Thyroid gland (tissue), 4 donors: ENCODE data around the gene MFGE8.

ENCODE experiments used
- CTCF ChIP-seq, 6 experiments: fragments of 200-600 bp in 3 of 6; fragments of 450-650 bp in 3 of 6; sonication (generic) in 3 of 6; IDR thresholded peaks; one replicate each; pipeline ENCODE4 v1.5.1; 2016 to 2019; ENCODE audit warnings: antibody characterized with exemption in 6 of 6, mild to moderate bottlenecking in 2 of 6, inconsistent platforms in 1 of 6, moderate library complexity in 1 of 6
- POLR2A ChIP-seq, 2 donors: fragments of 450-650 bp; IDR thresholded peaks; one replicate each; pipeline ENCODE4 v1.6.1; 2017; ENCODE audit warnings: antibody characterized with exemption in 2 of 2, mild to moderate bottlenecking in 2 of 2, moderate library complexity in 1 of 2

- no peak for TF ChIP-seq CTCF (IDR thresholded peaks at IDR 0.05)
- TF ChIP-seq POLR2A (IDR thresholded peaks at IDR 0.05) = no peak
Observed at GRCh38 chr15:88930579-88930978, 17.4 kb upstream of the MFGE8 start.
